Liver (tissue), 9 donors: ENCODE data around the gene CST7. TPM values are rescaled to one million over a fixed set of nuclear protein-coding genes. Genes with fewer than 3 reads are reported as not detected.

Experiments
- DNase-seq: peaks from one replicate; pipeline ENCODE4 v3.0.0-alpha.2; 2017; ENCODE audit warnings: low spot score
- H3K27ac ChIP-seq, 2 donors: one replicate each; pipeline ENCODE4 v1.7.0; 2013; ENCODE audit warnings: inconsistent platforms in 2 of 2, low read length in 2 of 2, control low read depth in 1 of 2, low read depth in 1 of 2, mild to moderate bottlenecking in 1 of 2
- H3K27me3 ChIP-seq, 4 donors: one replicate each; pipeline versions ENCODE4 v1.6.1 to v1.7.0; 2013; ENCODE audit warnings: low read length in 3 of 4, inconsistent platforms in 1 of 4, mild to moderate bottlenecking in 1 of 4, moderate library complexity in 1 of 4; ENCODE audit not compliant: control insufficient read depth in 4 of 4, insufficient read depth in 4 of 4
- H3K36me3 ChIP-seq, 4 donors: one replicate each; pipeline versions ENCODE4 v1.6.1 to v1.7.0; 2013; ENCODE audit warnings: low read length in 3 of 4, mild to moderate bottlenecking in 3 of 4, low read depth in 1 of 4, moderate library complexity in 1 of 4; ENCODE audit not compliant: control insufficient read depth in 4 of 4, insufficient read depth in 3 of 4
- H3K4me1 ChIP-seq, 4 donors: one replicate each; pipeline versions ENCODE4 v1.6.1 to v1.7.0; 2013; ENCODE audit warnings: low read length in 3 of 4, mild to moderate bottlenecking in 3 of 4, moderate library complexity in 1 of 4; ENCODE audit not compliant: control insufficient read depth in 4 of 4, insufficient read depth in 4 of 4
- H3K4me3 ChIP-seq, 3 donors: one replicate each; pipeline versions ENCODE4 v1.6.1 to v1.7.0; 2013; ENCODE audit warnings: low read length in 3 of 3, control low read depth in 1 of 3, low read depth in 1 of 3, mild to moderate bottlenecking in 1 of 3
- H3K9ac ChIP-seq, 2 donors: one replicate each; pipeline ENCODE4 v1.7.0; 2013; ENCODE audit warnings: low read length in 2 of 2, mild to moderate bottlenecking in 2 of 2, moderate library complexity in 2 of 2, control low read depth in 1 of 2, low read depth in 1 of 2
- H3K9me3 ChIP-seq, 4 donors: one replicate each; pipeline versions ENCODE4 v1.6.1 to v1.7.0; 2013; ENCODE audit warnings: low read length in 3 of 4; ENCODE audit not compliant: control insufficient read depth in 4 of 4
- EGR1 ChIP-seq, 2 donors: IDR thresholded peaks; 2 replicates each; pipeline ENCODE4 v1.6.1; 2016 to 2018; ENCODE audit warnings: antibody characterized with exemption in 2 of 2, low read depth in 2 of 2
- FOXA1 ChIP-seq: IDR thresholded peaks from 2 replicates; pipeline ENCODE4 v1.6.1; 2016; ENCODE audit warnings: antibody characterized with exemption
- FOXA2 ChIP-seq: IDR thresholded peaks from 2 replicates; pipeline ENCODE4 v1.6.1; 2016; ENCODE audit warnings: antibody characterized with exemption
- GABPA ChIP-seq, 2 donors: IDR thresholded peaks in 1 of 2; conservative IDR thresholded peaks in 1 of 2; 2 replicates each; pipeline ENCODE4 v1.6.1; 2016; ENCODE audit warnings: antibody characterized with exemption in 2 of 2, mild to moderate bottlenecking in 1 of 2, moderate library complexity in 1 of 2
- HNF4A ChIP-seq, 2 donors: conservative IDR thresholded peaks; 2 replicates each; pipeline ENCODE4 v1.6.1; 2016; ENCODE audit warnings: antibody characterized with exemption in 2 of 2, mild to moderate bottlenecking in 2 of 2
- HNF4G ChIP-seq: IDR thresholded peaks from 2 replicates; pipeline ENCODE4 v1.6.1; 2016; ENCODE audit warnings: antibody characterized with exemption
- JUND ChIP-seq, 2 donors: IDR thresholded peaks; 2 replicates each; pipeline ENCODE4 v1.6.1; 2016; ENCODE audit warnings: antibody characterized with exemption in 2 of 2
- NR2F2 ChIP-seq: IDR thresholded peaks from 2 replicates; pipeline ENCODE4 v1.6.1; 2016; ENCODE audit warnings: antibody characterized with exemption
- RAD21 ChIP-seq, 2 donors: IDR thresholded peaks; 2 replicates each; pipeline ENCODE4 v1.6.1; 2016; ENCODE audit warnings: antibody characterized with exemption in 2 of 2, mild to moderate bottlenecking in 2 of 2
- RXRA ChIP-seq, 2 donors: IDR thresholded peaks; 2 replicates each; pipeline ENCODE4 v1.6.1; 2017 to 2018; ENCODE audit warnings: antibody characterized with exemption in 2 of 2, mild to moderate bottlenecking in 1 of 2
- SP1 ChIP-seq: IDR thresholded peaks from 2 replicates; pipeline ENCODE4 v1.6.1; 2018; ENCODE audit warnings: antibody characterized with exemption, mild to moderate bottlenecking
- TAF1 ChIP-seq: conservative IDR thresholded peaks from 2 replicates; pipeline ENCODE4 v1.6.1; 2016; ENCODE audit warnings: antibody characterized with exemption, mild to moderate bottlenecking
- ZBTB33 ChIP-seq: IDR thresholded peaks from 2 replicates; pipeline ENCODE4 v1.6.1; 2016; ENCODE audit warnings: antibody characterized with exemption
- WGBS: extraction: QIAGEN DNeasy Blood & Tissue Kit; methylation state at CpG from one replicate; pipeline ENCODE4 v1.1.7; 2013; 5-methylcytosine and 5-hydroxymethylcytosine counted together
- polyA plus RNA-seq, 2 donors: library from polyadenylated mRNA; stranded (reverse) in 1 of 2; unstranded in 1 of 2; fragments of 200-250 nt in 1 of 2; fragments of >200 nt in 1 of 2; fragmentation: Nextera tagmentation in 1 of 2; extraction: Ambion mirVana in 1 of 2; gene quantifications; one replicate each; pipeline versions ENCODE4 v1.2.1 to v1.2.3, GENCODE V29; 2013 to 2015
- total RNA-seq, 2 donors: library from RNA; depleted of rRNA; stranded (reverse); fragments of >200 nt; gene quantifications; one replicate each; pipeline ENCODE4 v1.2.3, GENCODE V29; 2014
- TF ChIP-seq, protein P1 (sequence below): IDR thresholded peaks from 2 replicates; pipeline ENCODE4 v1.6.1; 2016; ENCODE audit warnings: antibody characterized with exemption
- TF ChIP-seq, protein P2 (sequence below): IDR thresholded peaks from 2 replicates; pipeline ENCODE4 v1.6.1; 2016; ENCODE audit warnings: antibody characterized with exemption, mild to moderate bottlenecking
- TF ChIP-seq, protein P3 (sequence below): IDR thresholded peaks from 2 replicates; pipeline ENCODE4 v1.6.1; 2016; ENCODE audit warnings: antibody characterized with exemption
- donor health status: healthy.
- donor health status: healthy.
- donor health status: healthy.
- donor health status: healthy.
- donor health status: healthy.

The CST7 gene
- total and polyA plus RNA-seq, 4 donors = 1.5 to 15.1 (median 2.7) TPM

GRCh38 chr20:24915440-24915839 lies 33.6 kb upstream of the CST7 start:
- H3K4me1 ChIP-seq = no peaks in the 10 kb centered on the region
- H3K36me3 ChIP-seq = no peaks in the 10 kb centered on the region
- H3K4me3 ChIP-seq = no peak overlapping the region
- no peak for TF ChIP-seq SP1
- H3K9ac ChIP-seq = no peak overlapping the region
- H3K27me3 ChIP-seq = no peaks in the 10 kb centered on the region
- H3K27ac ChIP-seq = no peak overlapping the region
- no peak for DNase-seq
- 92% methylated on average over 9 of the region's 9 CpGs for WGBS
- no peaks in the 10 kb centered on the region for H3K9me3 ChIP-seq

- TF ChIP-seq, protein P1, sequence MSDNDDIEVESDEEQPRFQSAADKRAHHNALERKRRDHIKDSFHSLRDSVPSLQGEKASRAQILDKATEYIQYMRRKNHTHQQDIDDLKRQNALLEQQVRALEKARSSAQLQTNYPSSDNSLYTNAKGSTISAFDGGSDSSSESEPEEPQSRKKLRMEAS = no peak
- TF ChIP-seq NR2F2 (no peak), RXRA (IDR thresholded peaks at IDR 0.05) (no peak), RAD21 (IDR thresholded peaks at IDR 0.05) (no peak), SP1 (no peak), GABPA (IDR thresholded peaks at IDR 0.05 in 1 of 2, conservative IDR thresholded peaks at IDR 0.05 in 1 of 2) (no peak), JUND (IDR thresholded peaks at IDR 0.05) (no peak), FOXA2 (no peak), HNF4G (no peak), ZBTB33 (no peak), HNF4A (conservative IDR thresholded peaks at IDR 0.05) (no peak), EGR1 (IDR thresholded peaks at IDR 0.05; ENCODE audit: low read depth in 2 of 2) (no peak), TAF1 (no peak), FOXA1 (no peak)
- TF ChIP-seq, protein P2, sequence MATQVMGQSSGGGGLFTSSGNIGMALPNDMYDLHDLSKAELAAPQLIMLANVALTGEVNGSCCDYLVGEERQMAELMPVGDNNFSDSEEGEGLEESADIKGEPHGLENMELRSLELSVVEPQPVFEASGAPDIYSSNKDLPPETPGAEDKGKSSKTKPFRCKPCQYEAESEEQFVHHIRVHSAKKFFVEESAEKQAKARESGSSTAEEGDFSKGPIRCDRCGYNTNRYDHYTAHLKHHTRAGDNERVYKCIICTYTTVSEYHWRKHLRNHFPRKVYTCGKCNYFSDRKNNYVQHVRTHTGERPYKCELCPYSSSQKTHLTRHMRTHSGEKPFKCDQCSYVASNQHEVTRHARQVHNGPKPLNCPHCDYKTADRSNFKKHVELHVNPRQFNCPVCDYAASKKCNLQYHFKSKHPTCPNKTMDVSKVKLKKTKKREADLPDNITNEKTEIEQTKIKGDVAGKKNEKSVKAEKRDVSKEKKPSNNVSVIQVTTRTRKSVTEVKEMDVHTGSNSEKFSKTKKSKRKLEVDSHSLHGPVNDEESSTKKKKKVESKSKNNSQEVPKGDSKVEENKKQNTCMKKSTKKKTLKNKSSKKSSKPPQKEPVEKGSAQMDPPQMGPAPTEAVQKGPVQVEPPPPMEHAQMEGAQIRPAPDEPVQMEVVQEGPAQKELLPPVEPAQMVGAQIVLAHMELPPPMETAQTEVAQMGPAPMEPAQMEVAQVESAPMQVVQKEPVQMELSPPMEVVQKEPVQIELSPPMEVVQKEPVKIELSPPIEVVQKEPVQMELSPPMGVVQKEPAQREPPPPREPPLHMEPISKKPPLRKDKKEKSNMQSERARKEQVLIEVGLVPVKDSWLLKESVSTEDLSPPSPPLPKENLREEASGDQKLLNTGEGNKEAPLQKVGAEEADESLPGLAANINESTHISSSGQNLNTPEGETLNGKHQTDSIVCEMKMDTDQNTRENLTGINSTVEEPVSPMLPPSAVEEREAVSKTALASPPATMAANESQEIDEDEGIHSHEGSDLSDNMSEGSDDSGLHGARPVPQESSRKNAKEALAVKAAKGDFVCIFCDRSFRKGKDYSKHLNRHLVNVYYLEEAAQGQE = no peak
- TF ChIP-seq, protein P3, sequence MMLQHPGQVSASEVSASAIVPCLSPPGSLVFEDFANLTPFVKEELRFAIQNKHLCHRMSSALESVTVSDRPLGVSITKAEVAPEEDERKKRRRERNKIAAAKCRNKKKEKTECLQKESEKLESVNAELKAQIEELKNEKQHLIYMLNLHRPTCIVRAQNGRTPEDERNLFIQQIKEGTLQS = no peak
- no peak overlapping the region for H3K4me3 ChIP-seq
- DNase-seq = no peak
- H3K9ac ChIP-seq = no peak overlapping the region
- no peaks in the 10 kb centered on the region for H3K36me3 ChIP-seq
- no peak overlapping the region for H3K27ac ChIP-seq
- 95% methylated on average over 7 of the region's 7 CpGs for WGBS
- no peaks in the 10 kb centered on the region for H3K27me3 ChIP-seq
- no peaks in the 10 kb centered on the region for H3K4me1 ChIP-seq
- no peaks in the 10 kb centered on the region for H3K9me3 ChIP-seq
Observed at GRCh38 chr20:24915892-24916291, 33.2 kb upstream of the CST7 start.
